HG02981 (cell line): ENCODE measurements around the gene ACKR2.

Experiments
- ATAC-seq: cut with Tn5 transposase; IDR thresholded peaks from one replicate; pipeline ENCODE4 v1.9.1; 2021; ENCODE audit warnings: mild to moderate bottlenecking, moderate library complexity; ENCODE audit not compliant: unreplicated experiment

Gene ACKR2

GRCh38 chr3:42809202-42809601, at the start of gene ACKR2:
TSS of gene ACKR2 (plus strand) at chr3:42809445. CDS start at chr3:42864503, 55,058 bp downstream.
- ATAC-seq = no peak

- no peak for ATAC-seq
Measured at GRCh38 chr3:42762046-42762724, 47.1 kb upstream of the ACKR2 start.

- ATAC-seq = no peak
Measured at GRCh38 chr3:42763021-42763420, 46.2 kb upstream of the ACKR2 start.

DNA sequence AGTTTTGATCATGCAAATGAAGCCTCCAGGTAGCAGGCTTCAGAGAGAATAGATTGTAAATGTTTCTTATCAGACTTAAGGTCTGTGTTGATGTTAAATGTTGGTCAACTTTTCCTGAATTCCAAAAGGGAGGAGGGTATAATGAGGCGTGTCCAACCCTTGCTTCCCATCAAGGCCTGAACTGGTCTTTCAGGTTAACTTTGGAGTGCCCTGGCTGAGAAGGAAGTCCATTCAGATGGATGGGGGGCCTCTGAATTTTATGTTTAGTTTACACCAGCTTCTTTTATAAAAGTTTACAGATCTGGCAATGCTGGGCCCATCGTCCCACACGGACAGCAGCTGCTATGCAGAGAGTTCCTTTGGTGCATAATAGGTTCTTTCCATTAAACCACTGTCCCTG, 45.1 kb upstream of the ACKR2 start:
- no peak for ATAC-seq

- ATAC-seq = no peak
Measured at GRCh38 chr3:42764561-42765295, 44.5 kb upstream of the ACKR2 start.

DNA sequence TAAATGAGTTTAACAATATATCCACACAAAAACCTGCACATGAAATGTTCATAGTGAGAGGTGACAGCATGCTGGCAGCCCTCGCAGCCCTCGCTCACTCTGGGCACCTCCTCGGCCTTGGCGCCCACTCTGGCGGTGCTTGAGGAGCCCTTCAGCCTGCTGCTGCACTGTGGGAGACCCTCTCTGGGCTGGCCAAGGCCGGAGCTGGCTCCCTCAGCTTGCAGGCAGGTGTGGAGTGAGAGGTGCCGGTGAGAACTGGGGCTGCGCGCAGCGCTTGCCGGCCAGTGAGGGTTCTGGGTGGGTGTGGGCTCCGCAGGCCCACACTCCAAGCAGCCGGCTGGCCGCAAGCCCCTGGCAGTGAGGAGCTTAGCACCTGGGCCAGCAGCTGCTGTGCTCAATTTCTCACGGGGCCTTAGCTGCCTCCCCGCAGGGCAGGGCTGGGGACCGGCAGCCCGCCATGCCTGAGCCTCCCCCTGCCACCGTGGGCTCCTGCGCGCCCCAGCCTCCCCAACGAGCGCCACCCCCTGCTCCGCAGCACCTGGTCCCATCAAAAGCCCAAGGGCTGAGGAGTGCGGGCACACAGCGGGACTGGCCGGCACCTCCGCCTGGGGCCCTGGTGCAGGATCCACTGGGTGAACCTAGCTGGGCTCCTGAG, 39.6 kb upstream of the ACKR2 start:
- ATAC-seq = no peak

GRCh38 chr3:42771271-42771670, 38.0 kb upstream of the ACKR2 start:
- no peak for ATAC-seq

- ATAC-seq = peak; percentile 98
Measured at GRCh38 chr3:42772670-42773408, 36.4 kb upstream of the ACKR2 start, which contains the start of gene CCDC13. TSS of gene CCDC13 (minus strand) at chr3:42773253. CDS start at chr3:42758345, 14,908 bp downstream.

DNA sequence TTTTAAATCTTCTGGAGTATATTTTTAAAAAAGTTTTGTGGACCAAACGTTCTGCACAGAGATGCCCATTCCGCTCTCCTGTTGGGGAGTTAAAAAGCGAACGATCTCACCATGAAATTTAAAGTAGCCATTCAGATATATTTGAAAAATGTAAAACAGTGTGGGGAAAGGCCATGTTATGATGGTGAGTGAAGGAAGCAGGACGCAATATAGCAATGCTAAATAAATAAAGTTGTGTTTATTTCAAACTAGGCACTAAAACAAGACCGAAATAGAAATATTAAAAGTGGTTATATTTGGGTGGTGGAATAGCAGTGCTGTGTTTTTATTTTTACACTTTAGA, 35.9 kb upstream of the ACKR2 start:
- peak; percentile 14 for ATAC-seq

- ATAC-seq = no peak
Measured at GRCh38 chr3:42778644-42779043, 30.6 kb upstream of the ACKR2 start.

GRCh38 chr3:42780398-42780797, 28.8 kb upstream of the ACKR2 start:
- ATAC-seq = no peak

DNA sequence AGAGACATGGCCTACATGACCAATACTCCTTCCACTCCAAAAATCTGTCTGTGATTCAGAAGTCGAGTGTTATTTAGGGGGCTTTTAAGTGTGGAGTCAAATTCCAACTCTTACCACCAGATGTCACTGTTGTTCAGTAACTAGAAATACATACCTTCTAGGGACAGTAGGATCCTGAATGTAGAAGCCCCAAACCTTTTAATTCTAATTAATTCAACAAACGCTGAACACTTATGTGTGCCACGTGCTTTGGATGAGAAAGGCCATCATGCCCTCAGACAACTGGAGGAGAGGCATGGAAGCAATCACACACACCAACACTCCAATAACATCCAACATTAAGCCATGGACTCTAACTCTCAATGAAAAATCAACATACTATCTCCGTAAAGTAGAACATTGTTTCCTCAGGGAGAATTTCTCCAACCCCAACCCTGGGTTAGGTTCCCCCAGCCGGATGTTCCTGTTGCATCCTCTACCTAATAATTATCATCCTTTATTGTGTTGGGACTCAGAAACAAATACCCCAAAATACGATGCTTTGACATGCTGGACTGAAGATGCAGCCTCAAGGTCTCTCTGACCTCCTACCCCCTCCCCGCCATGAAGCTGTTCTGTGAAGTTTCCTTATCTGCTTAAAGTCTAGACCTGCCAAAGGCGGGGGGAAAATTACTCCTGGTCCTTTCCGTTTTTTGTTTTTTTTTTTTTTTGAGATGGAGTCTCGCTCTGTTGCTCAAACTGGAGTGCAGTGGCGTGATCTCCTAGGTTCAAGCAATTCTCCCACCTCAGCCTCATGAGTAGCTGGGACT, 28.1 kb upstream of the ACKR2 start:
- ATAC-seq = no peak

GRCh38 chr3:42786212-42786611, 23.0 kb upstream of the ACKR2 start:
- no peak for ATAC-seq

GRCh38 chr3:42786631-42787030, 22.6 kb upstream of the ACKR2 start:
- no peak for ATAC-seq

DNA sequence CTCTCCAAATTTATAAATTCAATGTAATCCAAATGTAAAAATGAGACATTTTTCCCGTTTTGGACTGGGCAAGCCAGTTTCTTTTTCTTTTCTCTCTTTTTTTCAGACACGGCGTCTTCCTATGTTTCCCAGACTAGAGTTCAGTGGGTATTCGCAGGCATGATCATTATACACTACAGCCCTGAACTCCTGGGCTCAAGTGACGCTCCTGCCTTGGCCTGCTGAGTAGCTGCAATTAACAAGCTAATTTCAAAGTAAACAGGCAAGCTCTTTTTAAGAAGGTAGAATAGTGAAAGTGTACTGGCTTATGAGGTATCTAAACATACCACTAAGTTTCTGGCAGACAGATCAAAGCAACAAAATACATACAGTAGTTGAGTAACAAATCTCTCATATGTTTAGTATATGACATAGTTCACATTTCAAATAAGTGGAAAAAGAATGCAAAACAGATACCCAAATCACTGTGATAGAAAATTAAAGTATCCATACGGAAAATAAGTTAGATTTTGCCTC, 18.5 kb upstream of the ACKR2 start:
- ATAC-seq = no peak

GRCh38 chr3:42795621-42796181, 13.5 kb upstream of the ACKR2 start:
- no peak for ATAC-seq

- ATAC-seq = no peak
Measured at GRCh38 chr3:42796332-42796885, 12.8 kb upstream of the ACKR2 start.

- no peak for ATAC-seq
Measured at GRCh38 chr3:42799376-42799775, 9.9 kb upstream of the ACKR2 start.

DNA sequence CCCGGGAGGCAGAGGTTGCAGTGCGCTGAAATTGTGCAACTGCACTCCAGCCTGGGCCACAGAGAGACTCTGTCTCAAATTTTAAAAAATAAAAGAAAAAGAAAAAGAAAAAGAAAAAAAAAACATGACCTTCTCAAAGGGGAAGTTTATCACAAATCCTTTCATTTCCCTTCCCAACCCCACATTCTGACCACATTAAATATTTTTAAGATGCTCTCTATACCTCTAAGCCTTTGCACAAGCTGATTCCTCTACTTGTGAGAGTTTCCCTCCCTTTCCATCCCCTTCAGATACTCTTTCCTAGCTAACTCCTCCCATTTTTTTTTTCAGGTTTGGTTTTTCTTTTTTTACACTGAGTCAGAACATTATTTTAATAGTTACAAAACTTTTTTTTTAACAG, 9.0 kb upstream of the ACKR2 start:
- no peak for ATAC-seq
